Stromal cell of bone marrow (primary cell): Measurements from ENCODE around the gene RPL29.
"Not testable (repeated sequence)": the region's sequence is repeated elsewhere in the genome, so short reads cannot be mapped to it uniquely, and the experiment has no call there.

ENCODE experiments used
- DNase-seq: peaks from one replicate; pipeline ENCODE4 v3.0.0-alpha.2; 2012; ENCODE audit warnings: low read depth

The RPL29 gene

GRCh38 chr3:51995346-51996163 lies at the start of gene RPL29:
Gene RPL29, minus strand, starts transcription at chr3:51995895. Its CDS starts 434 bp downstream, at chr3:51995461.
- peak; percentile 91 for DNase-seq

GRCh38 chr3:52044869-52045619 lies 49.3 kb upstream of the RPL29 start:
- DNase-seq = no peak

- no peak for DNase-seq
Observed at GRCh38 chr3:52043750-52044149, 48.1 kb upstream of the RPL29 start.

GRCh38 chr3:52043039-52043438 lies 47.3 kb upstream of the RPL29 start:
- not testable (repeated sequence) for DNase-seq

DNA sequence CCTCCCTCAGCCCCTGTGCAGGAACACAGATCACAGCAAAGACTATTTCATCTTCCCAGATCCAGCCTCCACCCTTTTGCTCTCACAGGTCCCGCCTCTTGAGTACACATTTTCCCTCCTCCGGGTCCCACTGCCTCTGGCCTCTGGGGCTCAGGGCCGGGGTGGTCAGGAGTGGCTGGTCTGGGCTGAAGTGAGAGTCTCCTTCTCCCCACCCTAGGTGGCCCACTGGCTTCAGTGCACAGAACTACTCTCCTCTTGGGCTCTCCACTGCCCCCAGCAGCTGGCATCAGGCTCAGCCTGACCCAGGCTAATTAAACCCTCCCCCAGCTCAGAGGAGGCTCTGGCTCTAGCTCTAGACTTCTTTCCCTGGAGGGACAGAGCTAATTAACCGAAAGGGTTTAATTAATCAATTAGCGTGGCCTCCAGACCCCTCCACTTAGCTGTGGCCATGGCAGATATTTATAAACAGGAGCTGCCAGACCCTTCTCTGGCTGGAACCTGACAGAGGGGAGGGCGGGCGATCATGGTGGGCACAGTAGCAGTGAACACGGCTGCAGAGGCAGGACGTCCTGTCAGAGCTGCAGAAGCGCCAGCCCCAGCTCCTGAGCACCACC lies 45.5 kb upstream of the RPL29 start:
- no peak for DNase-seq

DNA sequence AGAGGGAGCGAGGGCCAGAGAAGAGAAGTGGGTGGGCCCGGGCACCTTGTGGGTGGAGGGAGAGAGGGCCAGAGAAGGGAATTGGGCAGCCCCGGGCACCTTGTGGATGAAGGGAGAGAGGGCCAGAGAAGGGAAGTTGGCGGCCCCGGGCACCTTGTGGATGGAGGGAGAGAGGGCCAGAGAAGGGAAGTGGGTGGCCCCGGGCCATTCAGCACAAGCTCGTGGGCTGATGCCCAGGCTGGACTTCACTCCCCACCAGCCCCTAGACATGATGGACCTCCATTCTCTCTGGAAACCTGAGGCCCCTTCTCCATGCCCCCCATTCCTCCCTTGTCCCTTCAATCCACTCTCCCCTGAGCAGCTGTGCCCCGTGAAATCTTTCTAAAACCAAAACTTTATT lies 44.9 kb upstream of the RPL29 start:
- DNase-seq = no peak

GRCh38 chr3:52039846-52040245 lies 44.2 kb upstream of the RPL29 start:
- no peak for DNase-seq

DNA sequence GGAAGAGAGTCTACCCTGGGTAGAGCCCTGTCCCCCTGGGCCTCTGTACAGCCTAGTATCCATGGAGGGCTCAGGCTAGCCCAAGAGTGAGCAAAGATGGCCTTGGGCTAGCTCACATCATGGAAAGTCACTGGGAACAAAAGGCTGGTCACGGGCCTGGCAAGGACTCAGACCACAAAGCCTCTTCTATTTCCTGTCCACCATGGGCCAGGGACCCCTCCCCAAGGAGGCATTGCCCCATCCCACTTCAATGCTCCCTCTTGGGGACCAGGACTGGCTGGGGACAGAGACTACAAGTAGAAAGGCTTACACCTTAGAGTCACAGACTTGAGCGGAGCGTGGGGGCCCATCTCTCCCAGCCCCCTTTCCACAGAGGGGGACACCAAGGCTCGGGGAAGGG lies 43.7 kb upstream of the RPL29 start:
- DNase-seq = no peak

GRCh38 chr3:52038227-52038626 lies 42.5 kb upstream of the RPL29 start:
- DNase-seq = no peak

- no peak for DNase-seq
Observed at GRCh38 chr3:52037291-52037690, 41.6 kb upstream of the RPL29 start.

DNA sequence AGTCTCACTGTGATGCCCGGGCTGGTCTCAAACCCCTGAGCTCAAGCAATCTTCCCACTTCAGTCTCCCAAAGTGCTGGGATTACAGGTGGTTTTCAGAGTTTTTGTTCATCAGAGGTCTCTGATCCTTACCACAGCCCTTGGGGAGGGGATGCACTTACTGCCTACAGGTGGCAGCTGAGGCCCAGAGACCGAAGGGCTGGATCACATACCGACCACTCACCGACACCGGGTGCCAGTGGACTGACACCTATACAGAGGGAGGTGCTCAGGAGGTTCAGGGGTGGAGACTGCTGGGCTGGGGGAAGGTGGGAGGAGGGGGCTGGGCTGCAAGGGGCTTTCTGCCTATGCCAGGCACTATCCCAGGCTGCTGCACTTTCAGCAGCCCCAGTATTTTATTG lies 41.1 kb upstream of the RPL29 start:
- DNase-seq = no peak

- DNase-seq = no peak
Observed at GRCh38 chr3:52036222-52036694, 40.6 kb upstream of the RPL29 start.

- DNase-seq = no peak
Observed at GRCh38 chr3:52034651-52035050, 39.0 kb upstream of the RPL29 start.

DNA sequence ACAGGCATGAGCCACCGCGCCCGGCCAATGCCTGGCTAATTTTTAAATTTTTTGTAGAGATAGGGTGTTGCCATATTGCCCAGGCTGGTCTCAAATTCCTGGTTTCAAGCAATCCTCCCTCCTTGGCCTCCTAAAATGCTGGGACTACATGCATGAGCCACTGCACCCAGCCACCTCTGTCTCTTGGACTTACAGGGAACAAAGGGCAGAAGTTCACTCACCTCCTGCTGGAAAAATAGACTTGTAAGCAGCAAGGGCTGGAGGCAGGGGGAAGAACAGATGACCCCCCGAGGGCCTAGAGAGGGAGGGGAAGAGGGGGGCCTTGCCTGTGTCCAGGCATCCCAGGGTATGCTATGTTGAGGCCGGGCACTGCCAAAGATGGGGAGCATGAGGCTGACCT lies 38.5 kb upstream of the RPL29 start:
- DNase-seq = no peak

GRCh38 chr3:52033748-52034147 lies 38.1 kb upstream of the RPL29 start:
- not testable (repeated sequence) for DNase-seq

- no peak for DNase-seq
Observed at GRCh38 chr3:52032702-52033408, 37.2 kb upstream of the RPL29 start.

- DNase-seq = no peak
Observed at GRCh38 chr3:52031896-52032295, 36.2 kb upstream of the RPL29 start.

- no peak for DNase-seq
Observed at GRCh38 chr3:52030714-52031310, 35.1 kb upstream of the RPL29 start.

GRCh38 chr3:52029535-52029934 lies 33.8 kb upstream of the RPL29 start:
- no peak for DNase-seq

GRCh38 chr3:52029053-52029452 lies 33.4 kb upstream of the RPL29 start:
- DNase-seq = no peak

GRCh38 chr3:52028572-52028971 lies 32.9 kb upstream of the RPL29 start:
- DNase-seq = no peak

GRCh38 chr3:52026041-52026440 lies 30.3 kb upstream of the RPL29 start:
- no peak for DNase-seq
